GM12878 (cell line): ENCODE measurements around the gene C1orf198. TPM values are rescaled to one million over a fixed set of nuclear protein-coding genes. Genes with fewer than 3 reads are reported as not detected.

Experiments
- ATAC-seq: fragments of 200-7000 bp; cut with Tn5 transposase; 3 replicates; pipeline ENCODE4 v1.9.1; 2020; ENCODE audit warnings: mild to moderate bottlenecking, moderate library complexity
- BruUV-seq: library from RNA; stranded (reverse); fragments of 400-500 nt; replicated peaks from 2 replicates; lab custom pipeline; 2021; lab: Mats Ljungman, UMichigan
- CTCF ChIA-PET: fragments of 300-600 bp; sonication (Branson Sonifier 250); formaldehyde crosslinking; extraction: SDS; loops from one replicate; lab custom pipeline; 2021; ENCODE audit warnings: inconsistent platforms; lab: Yijun Ruan, JAX
- POLR2A ChIA-PET: fragments of 350-600 bp; formaldehyde crosslinking; extraction: SDS; loops from one replicate; lab custom pipeline; 2021; ENCODE audit warnings: inconsistent platforms; lab: Charles Lee
- RAD21 ChIA-PET: fragments of 300-600 bp; sonication (Branson Sonifier 250); formaldehyde crosslinking; loops from one replicate; lab custom pipeline; 2023; ENCODE audit warnings: antibody characterized with exemption; ENCODE audit not compliant: unreplicated experiment; lab: Charles Lee
- SMC1A ChIA-PET: fragments of 300-600 bp; sonication (Branson Sonifier 250); formaldehyde crosslinking; loops from one replicate; lab custom pipeline; 2023; ENCODE audit not compliant: unreplicated experiment, uncharacterized antibody; lab: Charles Lee
- DNase-seq: peaks from one replicate; pipeline ENCODE4 v3.0.0-alpha.2; 2011; ENCODE audit warnings: low read depth, low spot score
- FAIRE-seq: peaks from 3 replicates; lab custom pipeline; 2011; peaks lifted over from hg19 to GRCh38; lab: Jason Lieb, UNC
- H2AFZ ChIP-seq: 2 replicates; pipeline ENCODE4 v1.6.0; 2011; ENCODE audit warnings: low read depth, low read length, control low read depth; ENCODE audit not compliant: control insufficient read depth
- H3K27ac ChIP-seq: 2 replicates; pipeline ENCODE4 v1.5.1; 2011; ENCODE audit warnings: control low read depth; ENCODE audit not compliant: control insufficient read depth, insufficient read depth
- H3K27me3 ChIP-seq, 2 experiments: replicated peaks in 1 of 2; 2 replicates each; pipeline versions ENCODE4 v1.6.0 to v1.6.1; 2011; ENCODE audit warnings: low read length in 1 of 2; ENCODE audit not compliant: control insufficient read depth in 2 of 2, insufficient read depth in 2 of 2
- H3K36me3 ChIP-seq, 2 experiments: 2 replicates each; pipeline ENCODE4 v1.5.1; 2011; ENCODE audit warnings: low read length in 1 of 2; ENCODE audit not compliant: control insufficient read depth in 2 of 2, insufficient read depth in 2 of 2
- H3K4me1 ChIP-seq: 2 replicates; pipeline ENCODE4 v1.6.1; 2011; ENCODE audit warnings: mild to moderate bottlenecking, low read length, moderate library complexity, mixed read lengths; ENCODE audit not compliant: control insufficient read depth, insufficient read depth
- H3K4me2 ChIP-seq: 2 replicates; pipeline ENCODE4 v1.6.0; 2011; ENCODE audit warnings: control low read depth; ENCODE audit not compliant: control insufficient read depth, insufficient read depth
- H3K4me3 ChIP-seq: fragments of 200-600 bp; sonication (generic); 2 replicates; pipeline ENCODE4 v1.5.1; 2016
- H3K79me2 ChIP-seq: 2 replicates; pipeline ENCODE4 v1.6.0; 2011; ENCODE audit warnings: low read length; ENCODE audit not compliant: control insufficient read depth, insufficient read depth
- H3K9ac ChIP-seq: 2 replicates; pipeline ENCODE4 v1.8.0; 2011; ENCODE audit warnings: low read length, control low read depth, mixed read lengths; ENCODE audit not compliant: control insufficient read depth, insufficient read depth
- H3K9me3 ChIP-seq: replicated peaks from 3 replicates; pipeline ENCODE4 v1.5.1; 2011; ENCODE audit warnings: mild to moderate bottlenecking, low read length; ENCODE audit not compliant: control insufficient read depth, insufficient read depth
- H4K20me1 ChIP-seq: 2 replicates; pipeline ENCODE4 v1.6.0; 2011; ENCODE audit not compliant: control insufficient read depth, insufficient read depth
- DPF2 ChIP-seq: fragments of 450-650 bp; IDR thresholded peaks from 2 replicates; pipeline ENCODE4 v1.6.1; 2017; ENCODE audit warnings: mild to moderate bottlenecking
- FOXM1 ChIP-seq: IDR thresholded peaks from 2 replicates; pipeline ENCODE4 v1.6.1; 2012; ENCODE audit warnings: low read depth, mild to moderate bottlenecking, inconsistent platforms, low read length, moderate library complexity
- HDAC2 ChIP-seq: fragments of 200-600 bp; sonication (generic); IDR thresholded peaks from 2 replicates; pipeline ENCODE4 v1.6.1; 2017
- HDGF ChIP-seq: fragments of 450-650 bp; IDR thresholded peaks from 2 replicates; pipeline ENCODE4 v1.6.1; 2016; ENCODE audit warnings: antibody characterized with exemption
- MTA2 ChIP-seq: fragments of 450-650 bp; IDR thresholded peaks from 2 replicates; pipeline ENCODE4 v1.6.1; 2016; ENCODE audit warnings: low read depth, mild to moderate bottlenecking, moderate library complexity
- SUZ12 ChIP-seq: fragments of 200-600 bp; sonication (generic); IDR thresholded peaks from one replicate; pipeline ENCODE4 v1.6.1; 2018; ENCODE audit warnings: antibody characterized with exemption, mild to moderate bottlenecking; ENCODE audit not compliant: unreplicated experiment
- TARDBP ChIP-seq: IDR thresholded peaks from 2 replicates; pipeline ENCODE4 v1.6.1; 2016; ENCODE audit warnings: borderline replicate concordance
- ZNF217 ChIP-seq: fragments of 450-650 bp; IDR thresholded peaks from 2 replicates; pipeline ENCODE4 v1.6.1; 2017; ENCODE audit warnings: antibody characterized with exemption, mild to moderate bottlenecking
- WGBS: methylation state at CpG from one replicate; pipeline ENCODE4 v1.1.6; 2016; ENCODE audit warnings: low lambda C conversion rate; ENCODE audit not compliant: insufficient replicate concordance, insufficient coverage; ENCODE audit errors: missing lambda C conversion rate; 5-methylcytosine and 5-hydroxymethylcytosine counted together
- in situ Hi-C: fragments of 300-500 bp; cut with MboI; formaldehyde crosslinking; loops from 9 replicates; pipeline ENCODE4 v1.14.3; 2018; ENCODE audit warnings: mixed read lengths
- intact Hi-C: fragments of 100-400 bp; cut with micrococcal nuclease; formaldehyde crosslinking; loops from one replicate; pipeline ENCODE4 v1.14.2; 2022; ENCODE audit not compliant: unreplicated experiment
- polyA plus RNA-seq, 11 experiments: library from polyadenylated mRNA; depleted of rRNA in 4 of 11; unstranded in 6 of 11; stranded (reverse) in 5 of 11; fragments of >200 nt; fragmentation: Nextera tagmentation in 4 of 11; fragmentation: Illumina TruSeq in 1 of 11; extraction: Ambion mirVana in 4 of 11; extraction: Trizol in 1 of 11; gene quantifications; 1 replicate in 1 of 11; 2 replicates in 10 of 11; pipeline versions ENCODE4 v1.2.1 to v1.2.3, GENCODE V29; 2011 to 2016; ENCODE audit warnings: inconsistent platforms in 2 of 11, missing spikeins in 2 of 11, low read depth in 1 of 11
- total RNA-seq, 4 experiments: library from RNA; depleted of rRNA in 3 of 4; stranded (reverse); fragments of >200 nt in 3 of 4; fragmentation: Illumina TruSeq in 1 of 4; extraction: Trizol in 1 of 4; gene quantifications; 2 replicates each; pipeline versions ENCODE4 v1.2.1 to v1.2.3, GENCODE V29; 2013 to 2021

Gene C1orf198
- total and polyA plus RNA-seq, 10 of the 15 experiments (the other 5 are each of a cell fraction or from before 2014, with no cell fraction given) = 0.16 to 2.8 (median 1.1) TPM

DNA sequence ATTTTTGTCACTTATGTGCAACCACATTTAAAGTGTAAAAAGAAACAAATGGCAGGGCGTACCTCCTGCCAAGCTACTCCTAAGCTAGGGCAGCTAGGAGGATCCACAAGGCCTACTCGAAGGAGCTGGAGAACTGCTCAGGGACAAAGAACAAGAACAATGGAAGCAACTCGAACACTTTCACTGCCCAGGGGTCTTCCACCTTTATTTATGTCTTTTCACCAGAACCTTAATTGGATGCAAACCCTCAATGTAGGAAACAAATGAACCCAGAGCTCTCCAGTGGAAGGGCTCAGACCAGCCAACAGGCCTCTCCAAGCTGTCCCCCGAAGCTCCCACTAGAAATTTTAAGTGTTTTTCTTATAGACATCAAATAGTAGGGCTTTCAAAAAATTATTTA lies 39.9 kb downstream of the C1orf198 start:
- no TSS peak for BruUV-seq

DNA sequence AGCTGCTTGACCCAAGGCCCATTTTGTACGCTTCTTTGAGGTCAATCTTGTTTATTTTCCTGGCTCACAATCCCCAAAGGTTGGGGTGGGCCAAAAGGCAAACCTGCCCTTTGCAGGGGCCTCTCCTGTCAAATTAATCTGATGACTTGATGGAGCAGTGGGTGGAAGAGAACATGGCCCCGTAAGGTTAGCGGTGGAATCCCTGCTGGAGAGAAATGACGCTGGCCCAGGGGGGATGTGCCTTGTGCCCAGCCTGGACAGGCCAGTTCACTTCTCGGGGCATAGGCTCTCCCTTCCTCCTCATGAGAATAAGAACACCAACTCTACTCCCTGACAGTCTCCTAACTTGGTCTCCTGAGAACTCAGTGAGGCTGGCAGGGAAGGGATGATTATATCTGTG lies 40.5 kb downstream of the C1orf198 start:
- POLR2A ChIA-PET = no interaction called here
- H3K79me2 ChIP-seq = no peaks in the 10 kb centered on the region
- H3K9ac ChIP-seq = no peak overlapping the region
- in situ Hi-C loops = no loop called here
- H3K36me3 ChIP-seq = no peaks in the 10 kb centered on the region
- no TSS peak for BruUV-seq
- 43% methylated on average over 5 of the region's 5 CpGs for WGBS
- H3K4me1 ChIP-seq = no peaks in the 10 kb centered on the region
- no peak overlapping the region for H3K4me2 ChIP-seq
- CTCF ChIA-PET = no interaction called here
- no peak overlapping the region for H3K27ac ChIP-seq
- RAD21 ChIA-PET = no interaction called here
- no peaks in the 10 kb centered on the region for H4K20me1 ChIP-seq
- TF ChIP-seq DPF2 (no peak), SUZ12 (no peak), HDAC2 (no peak), ZNF217 (no peak), FOXM1 (no peak), TARDBP (no peak), HDGF (no peak)
- TF ChIP-seq, all 136 proteins: peak for 0
- intact Hi-C loops = no loop called here
- H3K4me3 ChIP-seq = no peak overlapping the region
- ATAC-seq = no peak
- no peak for DNase-seq
- SMC1A ChIA-PET = no interaction called here
- no peak for FAIRE-seq
- H2AFZ ChIP-seq = no peak overlapping the region
- H3K27me3 ChIP-seq = peaks cover 0 to 2% of the 10 kb centered on the region in 2 experiments; a peak in 2 of 4 replicates
- H3K9me3 ChIP-seq = no peaks in the 10 kb centered on the region

More for the DNA sequence above, 39.9 kb downstream of the C1orf198 start:
- FAIRE-seq (no peak), ATAC-seq (no peak), DNase-seq (no peak)
- Histone ChIP-seq H3K4me3 (no peak overlapping the region), H4K20me1 (no peaks in the 10 kb centered on the region), H3K4me2 (no peak overlapping the region), H2AFZ (no peak overlapping the region), H3K27ac (no peak overlapping the region), H3K4me1 (no peaks in the 10 kb centered on the region), H3K9me3 (no peaks in the 10 kb centered on the region), H3K9ac (no peak overlapping the region), H3K27me3 (peaks cover 0 to 2% of the 10 kb centered on the region in 2 experiments; a peak in 2 of 4 replicates), H3K79me2 (no peaks in the 10 kb centered on the region), H3K36me3 (no peaks in the 10 kb centered on the region)
- SMC1A ChIA-PET = no interaction called here
- in situ Hi-C loops = no loop called here
- no peak for TF ChIP-seq MTA2
- RAD21 ChIA-PET = no interaction called here
- intact Hi-C loops = no loop called here
- POLR2A ChIA-PET = no interaction called here
- 26% methylated on average over 4 of the region's 4 CpGs for WGBS
- CTCF ChIA-PET = no interaction called here
